GM12874 (cell line): ENCODE results near the gene INVS.
A peak's percentile ranks its signal among the peaks of the same experiment; 100 is the strongest.

Experiments
- TF ChIP-seq, protein P1 (sequence below): IDR thresholded peaks from 2 replicates; pipeline ENCODE4 v1.5.1; 2011; ENCODE audit warnings: low read depth, mild to moderate bottlenecking, control low read depth, low read length, moderate library complexity; ENCODE audit not compliant: insufficient read depth

INVS gene

DNA sequence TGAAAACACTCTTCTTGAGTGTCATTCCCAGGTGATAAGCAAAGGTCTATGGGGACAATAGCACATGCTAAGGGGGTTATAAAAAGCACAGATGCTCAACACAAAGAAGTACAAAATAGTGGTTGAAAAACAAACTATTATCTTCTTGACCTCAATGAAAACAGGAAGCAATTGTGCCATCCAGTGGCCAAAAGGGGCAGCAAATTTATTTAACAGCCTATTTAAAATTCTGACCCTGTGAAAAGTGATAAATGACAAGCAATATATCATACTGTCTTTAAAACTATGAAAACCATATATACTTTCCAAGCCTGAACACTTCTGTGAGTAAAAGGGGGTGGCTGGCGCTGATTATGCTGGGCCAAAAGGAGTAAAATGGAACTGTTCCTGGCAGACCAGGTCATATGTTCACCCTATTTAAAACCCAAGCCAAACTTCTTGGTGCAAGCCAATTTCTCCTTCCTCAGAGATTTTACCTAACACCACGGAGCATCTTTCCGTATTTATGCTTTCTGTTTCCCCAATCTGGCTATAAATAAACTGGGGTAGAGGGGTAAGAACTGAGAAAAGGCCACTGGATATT is 224.0 kb downstream of the INVS start:
- TF ChIP-seq, protein P1, sequence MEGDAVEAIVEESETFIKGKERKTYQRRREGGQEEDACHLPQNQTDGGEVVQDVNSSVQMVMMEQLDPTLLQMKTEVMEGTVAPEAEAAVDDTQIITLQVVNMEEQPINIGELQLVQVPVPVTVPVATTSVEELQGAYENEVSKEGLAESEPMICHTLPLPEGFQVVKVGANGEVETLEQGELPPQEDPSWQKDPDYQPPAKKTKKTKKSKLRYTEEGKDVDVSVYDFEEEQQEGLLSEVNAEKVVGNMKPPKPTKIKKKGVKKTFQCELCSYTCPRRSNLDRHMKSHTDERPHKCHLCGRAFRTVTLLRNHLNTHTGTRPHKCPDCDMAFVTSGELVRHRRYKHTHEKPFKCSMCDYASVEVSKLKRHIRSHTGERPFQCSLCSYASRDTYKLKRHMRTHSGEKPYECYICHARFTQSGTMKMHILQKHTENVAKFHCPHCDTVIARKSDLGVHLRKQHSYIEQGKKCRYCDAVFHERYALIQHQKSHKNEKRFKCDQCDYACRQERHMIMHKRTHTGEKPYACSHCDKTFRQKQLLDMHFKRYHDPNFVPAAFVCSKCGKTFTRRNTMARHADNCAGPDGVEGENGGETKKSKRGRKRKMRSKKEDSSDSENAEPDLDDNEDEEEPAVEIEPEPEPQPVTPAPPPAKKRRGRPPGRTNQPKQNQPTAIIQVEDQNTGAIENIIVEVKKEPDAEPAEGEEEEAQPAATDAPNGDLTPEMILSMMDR, result peak; percentile 45; the same call in 1 of the 2 replicates

DNA sequence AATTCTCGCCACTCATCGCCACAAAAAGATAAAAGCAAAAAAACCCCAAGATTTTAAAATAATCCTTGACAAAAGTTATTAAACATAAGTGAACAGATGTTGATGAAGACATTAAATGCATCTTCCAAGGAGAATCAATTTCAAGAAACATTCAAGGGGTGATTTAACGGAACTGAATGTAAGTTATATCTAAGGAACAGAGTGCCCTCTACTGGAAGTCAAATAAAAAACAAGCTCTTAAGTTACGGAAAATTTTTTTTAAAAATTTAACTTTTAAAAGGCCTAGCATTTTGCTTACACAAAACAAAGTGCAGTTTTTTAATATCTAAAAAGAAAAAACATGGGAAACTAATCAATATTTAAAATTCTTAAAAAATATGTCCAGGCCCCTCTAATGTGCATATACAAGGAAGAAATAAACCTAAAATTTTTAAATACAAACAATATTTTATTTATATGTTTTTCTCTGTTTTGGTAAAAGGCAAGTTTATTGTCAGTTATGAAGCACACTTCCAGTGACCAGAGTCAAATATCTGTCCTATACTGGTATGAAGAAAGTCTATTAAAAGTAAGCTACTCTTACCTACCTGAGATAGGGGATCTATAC is 225.7 kb downstream of the INVS start:
- TF ChIP-seq, protein P1, result peak; percentile 21; the same call in 1 of the 2 replicates

DNA sequence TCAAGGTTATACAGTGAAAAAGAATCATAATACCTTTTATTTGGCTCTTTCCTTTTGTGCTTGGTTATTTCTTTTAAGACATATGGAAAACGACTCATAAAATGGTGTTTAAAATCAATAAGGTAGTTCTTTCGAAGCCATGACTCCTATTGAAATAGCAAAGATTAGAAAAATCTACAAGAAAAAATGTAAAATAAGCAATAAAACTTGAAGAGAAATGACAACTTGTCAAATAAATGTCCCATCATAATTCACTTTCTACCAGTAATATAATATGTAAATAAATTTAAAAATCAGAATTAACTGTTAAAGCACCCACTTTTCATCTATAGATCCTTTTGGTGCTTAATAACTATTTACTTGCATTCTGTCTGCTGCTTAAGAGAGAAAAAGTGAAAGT is 241.2 kb downstream of the INVS start:
- TF ChIP-seq, protein P1, result no peak

DNA sequence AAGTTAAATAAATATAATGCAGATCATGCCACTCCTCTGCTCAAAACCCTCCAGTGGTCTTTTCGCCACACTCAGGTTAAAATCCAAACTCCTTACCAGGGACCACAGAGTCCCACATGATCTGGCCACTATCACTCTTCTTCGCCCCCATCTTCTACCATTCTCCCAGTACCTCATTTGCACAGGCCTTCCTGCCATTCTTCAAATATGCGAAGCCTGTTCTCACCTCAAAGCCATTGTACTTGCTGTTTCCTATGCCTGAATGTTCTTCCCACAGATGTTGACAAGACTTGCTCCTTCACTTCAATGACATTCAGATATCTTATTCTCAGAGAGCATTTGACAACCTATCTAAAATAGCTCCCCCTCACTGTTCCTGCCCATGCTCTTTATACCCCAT is 242.8 kb downstream of the INVS start:
- TF ChIP-seq, protein P1, result no peak

DNA sequence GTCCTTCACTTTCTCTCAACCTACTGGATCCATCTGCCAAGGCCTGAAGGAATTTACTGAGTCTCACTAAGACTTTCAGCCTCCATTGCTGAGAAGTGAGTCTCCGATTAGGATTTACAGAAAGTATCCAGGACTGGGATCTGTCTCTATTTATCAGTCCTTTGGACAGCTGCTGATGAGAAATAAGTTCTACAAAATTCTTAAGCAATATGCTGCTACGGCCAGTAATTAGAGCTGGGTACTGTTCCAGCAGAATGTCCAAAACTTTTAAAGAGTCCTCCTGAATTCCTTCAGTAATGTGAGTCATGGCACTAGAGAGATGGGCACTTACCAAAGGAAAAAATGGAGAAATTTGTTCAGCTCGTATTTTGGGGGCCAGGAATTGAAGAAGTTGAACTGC is 247.8 kb downstream of the INVS start:
- TF ChIP-seq, protein P1, result no peak

DNA sequence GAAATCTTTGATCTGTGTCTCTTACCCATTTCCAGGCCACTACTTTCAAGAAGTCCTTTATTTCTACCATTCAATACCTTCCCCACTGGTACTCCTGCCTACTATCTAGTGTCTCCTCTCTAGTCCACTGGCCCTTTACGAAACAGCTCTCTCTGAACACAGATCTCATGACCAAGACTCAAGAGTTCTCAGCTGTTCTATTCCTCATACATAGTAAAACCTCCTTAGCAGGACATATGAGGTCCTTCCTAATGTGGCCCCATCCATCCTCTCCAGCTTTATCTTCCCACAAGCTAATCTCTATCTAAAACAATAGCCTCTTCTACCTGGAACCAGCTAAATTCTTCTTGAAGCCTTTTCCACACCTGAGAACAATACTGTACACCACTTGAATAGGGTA is 251.1 kb downstream of the INVS start:
- TF ChIP-seq, protein P1, result no peak
